H1 (cell line): Measurements from ENCODE around the gene CFAP58. TPM values are rescaled to one million over a fixed set of nuclear protein-coding genes. Genes with fewer than 3 reads are reported as not detected.

Experiments
- CTCF ChIA-PET: fragments of 300-600 bp; sonication (Branson Sonifier 250); formaldehyde crosslinking; loops from one replicate; lab custom pipeline; 2021; ENCODE audit not compliant: partially characterized antibody; lab: Charles Lee
- POLR2A ChIA-PET: fragments of 300-600 bp; sonication (Branson Sonifier 250); formaldehyde crosslinking; loops from one replicate; lab custom pipeline; 2021; ENCODE audit warnings: inconsistent platforms; ENCODE audit not compliant: partially characterized antibody; lab: Charles Lee
- DNase-seq, 2 experiments: peaks; one replicate each; pipeline versions ENCODE4 v3.0.0 to v3.0.0-alpha.2; 2010 to 2022; ENCODE audit warnings: low spot score in 2 of 2, low read depth in 1 of 2, mixed read lengths in 1 of 2
- FAIRE-seq: peaks from 2 replicates; lab custom pipeline; 2011; peaks lifted over from hg19 to GRCh38; lab: Jason Lieb, UNC
- H2AFZ ChIP-seq: 2 replicates; pipeline ENCODE4 v1.8.1; 2012; ENCODE audit warnings: low read length, inconsistent platforms
- H2AK5ac ChIP-seq: 2 replicates; pipeline ENCODE4 v1.6.1; 2013; ENCODE audit warnings: low read depth, low read length
- H2BK120ac ChIP-seq: replicated peaks from 2 replicates; pipeline ENCODE3; 2013; ENCODE audit warnings: low read depth, low read length, inconsistent platforms
- H2BK12ac ChIP-seq: 2 replicates; pipeline ENCODE4 v1.6.1; 2013; ENCODE audit warnings: low read depth, low read length
- H2BK15ac ChIP-seq: 2 replicates; pipeline ENCODE4 v1.6.1; 2013; ENCODE audit warnings: low read length
- H2BK20ac ChIP-seq: 2 replicates; pipeline ENCODE4 v1.6.1; 2013; ENCODE audit warnings: low read length
- H2BK5ac ChIP-seq: 2 replicates; pipeline ENCODE4 v1.6.1; 2013; ENCODE audit warnings: low read depth, low read length
- H3K14ac ChIP-seq: 2 replicates; pipeline ENCODE4 v1.6.1; 2013; ENCODE audit warnings: inconsistent platforms; ENCODE audit not compliant: insufficient read length
- H3K18ac ChIP-seq: 2 replicates; pipeline ENCODE4 v1.6.1; 2013; ENCODE audit warnings: low read length; ENCODE audit errors: extremely low read depth
- H3K23ac ChIP-seq: 2 replicates; pipeline ENCODE4 v1.6.1; 2013; ENCODE audit warnings: inconsistent platforms; ENCODE audit not compliant: insufficient read length
- H3K23me2 ChIP-seq: 2 replicates; pipeline ENCODE4 v1.6.1; 2013; ENCODE audit warnings: low read depth, low read length
- H3K27ac ChIP-seq: 2 replicates; pipeline ENCODE4 v1.6.1; 2011; ENCODE audit warnings: low read depth, low read length, inconsistent platforms
- H3K27me3 ChIP-seq, 4 experiments: replicated peaks in 1 of 4; 1 replicate in 1 of 4; 2 replicates in 3 of 4; pipeline versions ENCODE4 v1.6.1 to v1.8.1; 2011 to 2013; ENCODE audit warnings: low read length in 3 of 4, mild to moderate bottlenecking in 3 of 4, inconsistent platforms in 2 of 4, mixed read lengths in 2 of 4, moderate library complexity in 1 of 4; ENCODE audit not compliant: control insufficient read depth in 3 of 4, insufficient read depth in 3 of 4; ENCODE audit errors: extremely low read depth in 1 of 4
- H3K36me3 ChIP-seq, 4 experiments: 2 replicates each; pipeline versions ENCODE4 v1.6.1 to v1.8.1; 2011 to 2013; ENCODE audit warnings: mild to moderate bottlenecking in 4 of 4, low read length in 3 of 4, moderate library complexity in 2 of 4, control low read depth in 1 of 4, inconsistent platforms in 1 of 4; ENCODE audit not compliant: insufficient read depth in 4 of 4, control insufficient read depth in 2 of 4
- H3K4ac ChIP-seq: replicated peaks from 2 replicates; pipeline ENCODE3; 2013; ENCODE audit warnings: low read length, low read depth, mixed read lengths, inconsistent platforms; ENCODE audit not compliant: insufficient read length
- H3K4me1 ChIP-seq, 4 experiments: replicated peaks in 1 of 4; 1 replicate in 1 of 4; 2 replicates in 3 of 4; pipeline versions ENCODE4 v1.6.1 to v1.8.1; 2011 to 2013; ENCODE audit warnings: low read length in 3 of 4, inconsistent platforms in 2 of 4, mixed read lengths in 1 of 4; ENCODE audit not compliant: insufficient read depth in 4 of 4, control insufficient read depth in 3 of 4
- H3K4me2 ChIP-seq, 2 experiments: 2 replicates each; pipeline versions ENCODE4 v1.6.1 to v1.8.1; 2011 to 2013; ENCODE audit warnings: low read depth in 2 of 2, low read length in 2 of 2, control low read depth in 1 of 2, inconsistent platforms in 1 of 2, mild to moderate bottlenecking in 1 of 2; ENCODE audit not compliant: insufficient read depth in 1 of 2
- H3K4me3 ChIP-seq, 4 experiments: fragments of 200-600, 300-600 bp in 1 of 4; sonication (generic), shearing (Covaris generic), sonication (Bioruptor Twin) in 1 of 4; 2 replicates each; pipeline versions ENCODE4 v1.5.1 to v1.8.1; 2011 to 2016; ENCODE audit warnings: low read length in 4 of 4, low read depth in 3 of 4, control low read depth in 2 of 4, inconsistent platforms in 2 of 4, mild to moderate bottlenecking in 2 of 4, mixed read lengths in 1 of 4, moderate library complexity in 1 of 4; ENCODE audit not compliant: insufficient read depth in 2 of 4; ENCODE audit errors: extremely low read depth in 1 of 4
- H3K56ac ChIP-seq: replicated peaks from 2 replicates; pipeline ENCODE3; 2013; ENCODE audit warnings: low read depth, mild to moderate bottlenecking, mixed read lengths, low read length, inconsistent platforms; ENCODE audit not compliant: insufficient read length
- H3K79me1 ChIP-seq: 2 replicates; pipeline ENCODE4 v1.6.1; 2013; ENCODE audit warnings: low read depth, low read length, control low read depth
- H3K79me2 ChIP-seq, 2 experiments: 2 replicates each; pipeline versions ENCODE4 v1.6.1 to v1.8.1; 2012 to 2013; ENCODE audit warnings: low read length in 2 of 2, mild to moderate bottlenecking in 2 of 2, inconsistent platforms in 1 of 2; ENCODE audit not compliant: insufficient read depth in 2 of 2, control insufficient read depth in 1 of 2
- H3K9ac ChIP-seq, 4 experiments: replicated peaks in 1 of 4; 1 replicate in 1 of 4; 2 replicates in 3 of 4; pipeline versions ENCODE4 v1.6.1 to v1.8.1; 2011 to 2013; ENCODE audit warnings: low read depth in 3 of 4, low read length in 3 of 4, control low read depth in 2 of 4, mild to moderate bottlenecking in 2 of 4, moderate library complexity in 2 of 4, inconsistent platforms in 1 of 4; ENCODE audit errors: extremely low read depth in 1 of 4
- H3K9me3 ChIP-seq, 2 experiments: 2 replicates each; pipeline versions ENCODE4 v1.6.1 to v1.8.1; 2012 to 2013; ENCODE audit warnings: mild to moderate bottlenecking in 2 of 2, moderate library complexity in 2 of 2, control low read depth in 1 of 2, inconsistent platforms in 1 of 2, low read depth in 1 of 2, low read length in 1 of 2, mixed read lengths in 1 of 2; ENCODE audit not compliant: insufficient read depth in 2 of 2
- H4K20me1 ChIP-seq, 2 experiments: replicated peaks in 1 of 2; 2 replicates each; pipeline versions ENCODE3 to v1.8.1; 2011 to 2013; ENCODE audit warnings: inconsistent platforms in 2 of 2, low read length in 2 of 2, mild to moderate bottlenecking in 1 of 2; ENCODE audit not compliant: insufficient read depth in 2 of 2, control insufficient read depth in 1 of 2
- H4K5ac ChIP-seq: 2 replicates; pipeline ENCODE4 v1.6.1; 2013; ENCODE audit warnings: low read length, low read depth, mixed read lengths, inconsistent platforms; ENCODE audit not compliant: insufficient read length
- H4K8ac ChIP-seq: 2 replicates; pipeline ENCODE4 v1.8.0; 2013; ENCODE audit warnings: mild to moderate bottlenecking, moderate library complexity, low read length, inconsistent platforms; ENCODE audit not compliant: insufficient read depth; ENCODE audit errors: extremely low read depth
- H4K91ac ChIP-seq: replicated peaks from 2 replicates; pipeline ENCODE3; 2013; ENCODE audit warnings: low read length, mixed read lengths, inconsistent platforms; ENCODE audit not compliant: insufficient read length
- BRCA1 ChIP-seq: IDR thresholded peaks from 2 replicates; pipeline ENCODE4 v1.6.1; 2012; ENCODE audit warnings: low read depth, low read length, improper control_type of control experiment
- CBX8 ChIP-seq: fragments of 300-800, 300-1000 bp; sonication (generic); IDR thresholded peaks from 2 replicates; pipeline ENCODE4 v1.7.1; 2016; ENCODE audit warnings: low read depth, low read length, borderline replicate concordance
- CEBPB ChIP-seq: IDR thresholded peaks from 2 replicates; pipeline ENCODE4 v1.6.1; 2012; ENCODE audit warnings: low read depth, low read length
- CHD1 ChIP-seq: IDR thresholded peaks from 2 replicates; pipeline ENCODE4 v1.6.1; 2012; ENCODE audit warnings: low read depth, low read length, improper control_type of control experiment
- CREB1 ChIP-seq: IDR thresholded peaks from 2 replicates; pipeline ENCODE4 v1.6.1; 2012; ENCODE audit warnings: inconsistent platforms
- EGR1 ChIP-seq: IDR thresholded peaks from 2 replicates; pipeline ENCODE4 v1.6.1; 2011; ENCODE audit warnings: low read depth, low read length, borderline replicate concordance
- GABPA ChIP-seq: IDR thresholded peaks from 2 replicates; pipeline ENCODE4 v1.6.1; 2011; ENCODE audit warnings: mild to moderate bottlenecking, low read length, moderate library complexity, borderline replicate concordance; ENCODE audit not compliant: insufficient read depth
- JUN ChIP-seq: IDR thresholded peaks from 2 replicates; pipeline ENCODE4 v1.6.1; 2011; ENCODE audit warnings: low read depth, mild to moderate bottlenecking, improper control_type of control experiment, low read length
- JUND ChIP-seq: IDR thresholded peaks from 2 replicates; pipeline ENCODE4 v1.6.1; 2011; ENCODE audit warnings: mild to moderate bottlenecking, improper control_type of control experiment, low read length
- KDM4A ChIP-seq: IDR thresholded peaks from one replicate; pipeline ENCODE4 v1.7.1; 2012; ENCODE audit warnings: low read depth, mild to moderate bottlenecking, moderate library complexity, low read length, inconsistent platforms; ENCODE audit not compliant: severe bottlenecking
- MAFK ChIP-seq: IDR thresholded peaks from 2 replicates; pipeline ENCODE4 v1.6.1; 2012; ENCODE audit warnings: low read depth, mild to moderate bottlenecking, improper control_type of control experiment, low read length
- POLR2AphosphoS5 ChIP-seq: IDR thresholded peaks from 2 replicates; pipeline ENCODE4 v1.6.1; 2011; ENCODE audit warnings: low read depth, low read length
- RXRA ChIP-seq: IDR thresholded peaks from 2 replicates; pipeline ENCODE4 v1.6.1; 2011; ENCODE audit warnings: low read depth, mild to moderate bottlenecking, low read length, moderate library complexity; ENCODE audit not compliant: insufficient read depth
- SP4 ChIP-seq: IDR thresholded peaks from 2 replicates; pipeline ENCODE4 v1.6.1; 2012; ENCODE audit warnings: low read length, inconsistent platforms
- TAF1 ChIP-seq: IDR thresholded peaks from 2 replicates; pipeline ENCODE4 v1.6.1; 2011; ENCODE audit warnings: mild to moderate bottlenecking, low read depth, low read length
- TBP ChIP-seq: IDR thresholded peaks from 2 replicates; pipeline ENCODE4 v1.6.1; 2011; ENCODE audit warnings: low read depth, low read length, improper control_type of control experiment
- YY1 ChIP-seq: IDR thresholded peaks from 2 replicates; pipeline ENCODE4 v1.6.1; 2011; ENCODE audit warnings: low read depth, mild to moderate bottlenecking, low read length
- WGBS, 2 experiments: shearing (Covaris generic) in 1 of 2; methylation state at CpG; one replicate each; pipeline versions ENCODE4 v1.1.6 to v1.1.7; 2013 to 2015; ENCODE audit warnings: low lambda C conversion rate in 2 of 2, mixed read lengths in 2 of 2, inconsistent platforms in 1 of 2, low coverage in 1 of 2, missing lambda C conversion rate in 1 of 2; ENCODE audit not compliant: insufficient replicate concordance in 2 of 2, insufficient coverage in 1 of 2, insufficient read length in 1 of 2; ENCODE audit errors: extremely low coverage in 1 of 2, missing lambda C conversion rate in 1 of 2; 5-methylcytosine and 5-hydroxymethylcytosine counted together
- polyA plus RNA-seq, 7 experiments: library from polyadenylated mRNA; depleted of rRNA in 3 of 7; stranded (reverse) in 5 of 7; unstranded in 2 of 7; fragments of >200 nt in 5 of 7; fragments of 200-250 nt in 2 of 7; gene quantifications; 1 replicate in 5 of 7; 2 replicates in 1 of 7; 4 replicates in 1 of 7; pipeline versions ENCODE4 v1.2.1 to v1.2.3, GENCODE V29; 2011 to 2013; ENCODE audit warnings: missing spikeins in 2 of 7, mixed read lengths in 2 of 7
- total RNA-seq: library from RNA; stranded (reverse); fragmentation: NEBNext Ultra II Directional; extraction: Animal tissue kit (Norgen Biotek cat#: 25700); gene quantifications from 2 replicates; pipeline ENCODE4 v1.2.1, GENCODE V29; 2021

CFAP58 gene
- total and polyA plus RNA-seq, 2 of the 8 experiments (the other 6 are each of a cell fraction or from before 2014, with no cell fraction given), result 0.32 to 0.71 TPM

- H4K20me1 ChIP-seq, result peaks cover 7 to 18% of the 10 kb centered on the region in 2 experiments
- FAIRE-seq, result no peak
- TF ChIP-seq TAF1 (no peak), GABPA (no peak), POLR2AphosphoS5 (no peak), SP4 (no peak), JUN (no peak), MAFK (no peak), CHD1 (no peak), EGR1 (no peak), BRCA1 (no peak), CREB1 (no peak), YY1 (no peak), CEBPB (no peak), JUND (no peak), KDM4A (no peak), CBX8 (no peak), TBP (no peak), RXRA (no peak)
Observed at GRCh38 chr10:104321226-104321625, 32.4 kb upstream of the CFAP58 start.

More at GRCh38 chr10:104321226-104321625, 32.4 kb upstream of the CFAP58 start:
- POLR2A ChIA-PET, result interaction anchor here (0.9 to 3.5 kb wide), 3 partner anchors 9 to 59 kb away, joined by 3 to 19 read pairs (median 11); partner anchors contain the start of gene ITPRIP
- no peak overlapping the region for H3K23ac ChIP-seq
- peaks cover 48% of the 10 kb centered on the region for H3K79me1 ChIP-seq
- no peak overlapping the region for H3K56ac ChIP-seq
- H4K5ac ChIP-seq, result no peak overlapping the region
- no peak overlapping the region for H2BK12ac ChIP-seq
- H3K23me2 ChIP-seq, result no peaks in the 10 kb centered on the region
- H3K4ac ChIP-seq, result no peak overlapping the region
- H3K27me3 ChIP-seq, result no peaks in the 10 kb centered on the region
- H3K14ac ChIP-seq, result no peak overlapping the region
- no peak overlapping the region for H3K9ac ChIP-seq
- peaks cover 0 to 100% of the 10 kb centered on the region in 2 experiments; a peak in 3 of 4 replicates for H3K79me2 ChIP-seq
- CTCF ChIA-PET, result interaction anchor here (0.6 to 18.5 kb wide), 19 partner anchors 7 to 299 kb away, joined by 3 to 166 read pairs (median 4); partner anchors contain the start of genes CFAP58 and ITPRIP
- H3K9me3 ChIP-seq, result no peaks in the 10 kb centered on the region
- H3K36me3 ChIP-seq, result no peaks in the 10 kb centered on the region
- H3K4me1 ChIP-seq, result peaks cover 10 to 53% (median 42%) of the 10 kb centered on the region in 4 experiments
- H3K4me3 ChIP-seq, result no peak overlapping the region
- no peak overlapping the region for H4K91ac ChIP-seq
- DNase-seq, result no peak
- no peak overlapping the region for H4K8ac ChIP-seq
- WGBS, 2 experiments, result 87% methylated on average over 6 of the region's 6 CpGs; no CpG with 5 or more reads in 1 of the 2 experiments
- no peak overlapping the region for H2BK5ac ChIP-seq
- no peak overlapping the region for H2BK120ac ChIP-seq
- no peak overlapping the region for H2AFZ ChIP-seq
- no peak overlapping the region for H2BK15ac ChIP-seq
- H3K4me2 ChIP-seq, result no peak overlapping the region
- H3K27ac ChIP-seq, result no peak overlapping the region
- no peak overlapping the region for H2BK20ac ChIP-seq
- no peak overlapping the region for H3K18ac ChIP-seq
- no peak overlapping the region for H2AK5ac ChIP-seq
